Esophagus (tissue), 2 donors: Measurements from ENCODE around the gene MPZL1. TPM values are rescaled to one million over a fixed set of nuclear protein-coding genes. Genes with fewer than 3 reads are reported as not detected.
A peak's percentile ranks its signal among the peaks of the same experiment; 100 is the strongest.

ENCODE experiments used
- H3K27ac ChIP-seq, 2 donors: one replicate each; pipeline ENCODE4 v1.5.1; 2013; ENCODE audit warnings: low read depth in 2 of 2, mild to moderate bottlenecking in 2 of 2, inconsistent platforms in 1 of 2, low read length in 1 of 2, moderate library complexity in 1 of 2
- H3K27me3 ChIP-seq, 2 donors: one replicate each; pipeline ENCODE4 v1.6.1; 2013; ENCODE audit warnings: low read length in 2 of 2, control low read depth in 1 of 2, mild to moderate bottlenecking in 1 of 2; ENCODE audit not compliant: insufficient read depth in 2 of 2, control insufficient read depth in 1 of 2
- H3K36me3 ChIP-seq, 2 donors: one replicate each; pipeline ENCODE4 v1.6.1; 2013; ENCODE audit warnings: low read length in 1 of 2; ENCODE audit not compliant: control insufficient read depth in 2 of 2, insufficient read depth in 2 of 2
- H3K4me1 ChIP-seq, 2 donors: one replicate each; pipeline ENCODE4 v1.6.1; 2013; ENCODE audit warnings: low read length in 1 of 2; ENCODE audit not compliant: control insufficient read depth in 2 of 2, insufficient read depth in 2 of 2
- H3K4me3 ChIP-seq, 2 donors: one replicate each; pipeline ENCODE4 v1.5.1; 2013; ENCODE audit warnings: low read length in 2 of 2, mild to moderate bottlenecking in 2 of 2, low read depth in 1 of 2, moderate library complexity in 1 of 2
- H3K9me3 ChIP-seq, 2 donors: one replicate each; pipeline ENCODE4 v1.6.1; 2013; ENCODE audit warnings: mild to moderate bottlenecking in 2 of 2, low read depth in 1 of 2, low read length in 1 of 2, moderate library complexity in 1 of 2; ENCODE audit not compliant: control insufficient read depth in 2 of 2, insufficient read depth in 1 of 2
- WGBS, 2 donors: extraction: QIAGEN DNeasy Blood & Tissue Kit; methylation state at CpG; one replicate each; pipeline ENCODE4 v1.1.7; 2013; 5-methylcytosine and 5-hydroxymethylcytosine counted together
- polyA plus RNA-seq, 2 donors: library from polyadenylated mRNA; stranded (reverse); fragments of 200-250 nt; gene quantifications; one replicate each; pipeline ENCODE4 v1.2.3, GENCODE V29; 2013
- donor health status: healthy with polysubstance abuse.
- donor health status: Bipolar disorder and iron deficiency.

MPZL1 gene
- polyA plus RNA-seq, 2 donors, result 16.2 to 22.5 TPM

DNA sequence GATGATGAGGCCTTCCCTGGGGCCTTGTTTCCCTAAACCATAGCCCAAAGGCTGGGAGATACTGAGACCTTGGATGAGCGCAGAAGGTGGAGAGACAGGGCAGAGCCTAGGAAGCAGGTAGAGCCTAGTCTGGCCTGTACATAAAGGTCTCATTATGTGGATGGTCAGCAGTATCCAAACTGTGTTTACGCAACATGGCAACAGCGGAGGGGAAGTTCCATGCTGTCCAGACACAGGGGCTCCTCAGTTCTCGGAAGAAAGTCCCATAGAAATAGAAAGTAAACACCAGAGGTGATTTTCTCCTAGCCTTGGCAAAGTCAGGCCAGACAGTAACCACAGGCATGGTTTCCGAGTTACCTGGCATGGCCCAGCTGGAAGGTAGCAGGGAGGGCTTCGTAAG, 42.1 kb upstream of the MPZL1 start:
- Histone ChIP-seq H3K9me3 (no peaks in the 10 kb centered on the region), H3K4me3 (no peak overlapping the region), H3K27ac (no peak overlapping the region), H3K4me1 (peaks cover 2 to 11% of the 10 kb centered on the region in 2 donors), H3K36me3 (no peaks in the 10 kb centered on the region), H3K27me3 (no peaks in the 10 kb centered on the region)
- 94% methylated on average over 6 of the region's 6 CpGs for WGBS, 2 donors

- no peaks in the 10 kb centered on the region for H3K36me3 ChIP-seq
- H3K4me3 ChIP-seq, result no peak overlapping the region
- no peaks in the 10 kb centered on the region for H3K27me3 ChIP-seq
- no peaks in the 10 kb centered on the region for H3K9me3 ChIP-seq
- peaks cover 2 to 11% of the 10 kb centered on the region in 2 donors for H3K4me1 ChIP-seq
- peak overlapping the region in 1 of 2 donors; percentile 35 for H3K27ac ChIP-seq
- 44 to 48% methylated on average over 3 of the region's 3 CpGs for WGBS, 2 donors
Observed at GRCh38 chr1:167681024-167681423, 40.8 kb upstream of the MPZL1 start.

DNA sequence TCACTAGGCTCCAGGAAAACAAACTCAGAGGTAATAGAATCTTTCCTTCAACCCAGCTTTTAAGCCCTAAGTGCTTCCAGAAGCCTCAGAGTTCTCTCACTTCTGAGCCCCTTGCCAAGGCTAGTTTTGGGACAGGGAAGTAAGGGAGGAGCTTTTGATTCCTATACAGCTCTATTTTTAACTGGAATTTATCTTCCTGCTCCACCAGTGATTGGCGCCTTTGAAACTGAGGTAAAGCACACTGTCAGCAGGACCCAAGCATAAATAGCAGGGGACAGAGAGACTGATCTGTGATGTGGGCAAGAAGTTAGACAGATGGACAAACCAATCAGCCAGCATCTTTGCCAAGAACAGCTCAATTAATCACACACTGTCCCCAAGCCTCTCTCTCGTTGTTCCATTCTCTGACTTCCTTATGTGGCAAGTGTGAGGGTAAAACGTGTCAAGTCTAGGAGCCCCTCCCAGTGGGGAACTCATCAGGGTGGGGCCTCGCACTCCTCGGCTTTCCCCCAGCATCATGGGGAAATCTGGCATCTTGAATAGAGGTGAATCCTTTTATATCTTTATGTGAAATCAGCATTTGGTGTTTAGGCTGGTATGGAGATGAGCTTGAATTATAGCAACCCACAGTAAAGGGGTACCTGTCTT, 40.2 kb upstream of the MPZL1 start:
- Histone ChIP-seq H3K4me3 (no peak overlapping the region), H3K27ac (peak overlapping the region in 1 of 2 donors; percentile 59), H3K27me3 (no peaks in the 10 kb centered on the region), H3K4me1 (peaks cover 2 to 11% of the 10 kb centered on the region in 2 donors), H3K36me3 (no peaks in the 10 kb centered on the region), H3K9me3 (no peaks in the 10 kb centered on the region)
- WGBS, 2 donors, result 38 to 47% methylated on average over 5 of the region's 5 CpGs

GRCh38 chr1:167683226-167683625, 38.6 kb upstream of the MPZL1 start:
- WGBS, 2 donors, result 56 to 63% methylated on average over 6 of the region's 6 CpGs
- H3K4me1 ChIP-seq, result peaks cover 2 to 11% of the 10 kb centered on the region in 2 donors
- no peaks in the 10 kb centered on the region for H3K27me3 ChIP-seq
- no peak overlapping the region for H3K4me3 ChIP-seq
- H3K9me3 ChIP-seq, result no peaks in the 10 kb centered on the region
- peak overlapping the region; percentile 15 to 40 for H3K27ac ChIP-seq
- H3K36me3 ChIP-seq, result no peaks in the 10 kb centered on the region

GRCh38 chr1:167683641-167684502, 37.9 kb upstream of the MPZL1 start:
- peaks cover 2 to 11% of the 10 kb centered on the region in 2 donors for H3K4me1 ChIP-seq
- H3K36me3 ChIP-seq, result no peaks in the 10 kb centered on the region
- H3K4me3 ChIP-seq, result no peak overlapping the region
- no peaks in the 10 kb centered on the region for H3K27me3 ChIP-seq
- 54 to 66% methylated on average over 15 of the region's 15 CpGs for WGBS, 2 donors
- H3K27ac ChIP-seq, result peak overlapping the region; percentile 15 to 40
- no peaks in the 10 kb centered on the region for H3K9me3 ChIP-seq

DNA sequence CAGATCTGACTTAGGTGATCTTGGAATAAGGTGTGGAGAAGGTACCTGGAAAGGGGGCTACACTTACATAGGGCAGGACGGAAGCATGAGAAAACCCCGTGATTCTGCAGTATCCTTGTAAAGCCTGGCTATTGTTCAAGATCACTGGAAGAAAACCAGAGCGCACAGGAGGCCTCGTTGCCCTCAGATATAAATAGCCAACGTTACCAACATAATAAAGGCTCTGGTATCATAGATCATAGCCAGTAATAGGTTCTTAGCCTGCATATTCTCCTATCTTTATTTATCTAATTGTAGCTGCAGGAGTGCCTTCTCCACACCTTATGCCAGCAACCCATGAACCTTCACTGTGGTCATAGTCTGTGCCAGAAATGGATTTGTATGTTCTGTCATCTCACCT, 35.9 kb upstream of the MPZL1 start:
- H3K27ac ChIP-seq, result no peak overlapping the region
- H3K4me1 ChIP-seq, result peaks cover 0 to 11% of the 10 kb centered on the region in 2 donors
- H3K36me3 ChIP-seq, result no peaks in the 10 kb centered on the region
- H3K4me3 ChIP-seq, result no peak overlapping the region
- WGBS, 2 donors, result 53 to 61% methylated on average over 5 of the region's 5 CpGs
- no peaks in the 10 kb centered on the region for H3K27me3 ChIP-seq
- H3K9me3 ChIP-seq, result no peaks in the 10 kb centered on the region

DNA sequence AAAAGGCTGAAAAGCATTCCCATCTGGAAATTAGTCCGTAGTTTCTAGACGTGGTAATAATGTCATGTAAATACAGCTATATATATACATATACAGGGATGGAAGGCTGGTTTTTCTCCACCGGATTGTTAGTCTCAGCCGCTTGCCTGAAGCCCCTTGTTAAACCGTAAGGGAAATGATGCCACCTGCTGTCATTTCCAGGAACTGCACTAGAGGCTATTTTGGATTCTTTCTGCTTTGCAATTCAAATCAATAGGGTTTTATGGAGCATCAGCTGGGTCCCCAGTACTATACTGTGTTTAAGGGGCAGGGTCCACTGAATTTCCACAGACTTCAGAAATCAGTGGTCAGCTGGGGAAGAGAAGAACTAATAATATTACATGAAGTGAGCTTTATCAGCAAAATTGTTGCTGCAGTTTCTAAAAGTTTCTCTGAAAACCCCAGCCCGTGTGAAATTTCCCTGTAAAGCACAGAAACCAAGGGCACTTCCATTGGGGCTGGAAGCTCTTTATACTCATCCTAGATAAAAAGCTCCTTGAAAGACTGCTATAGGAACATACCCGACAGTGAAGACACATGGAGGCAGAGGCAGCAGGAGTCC, 33.8 kb upstream of the MPZL1 start:
- Histone ChIP-seq H3K4me1 (peaks cover 0 to 7% of the 10 kb centered on the region in 2 donors), H3K9me3 (no peaks in the 10 kb centered on the region), H3K27ac (no peak overlapping the region), H3K27me3 (no peaks in the 10 kb centered on the region), H3K4me3 (no peak overlapping the region), H3K36me3 (no peaks in the 10 kb centered on the region)
- 24 to 26% methylated on average over 7 of the region's 7 CpGs for WGBS, 2 donors

DNA sequence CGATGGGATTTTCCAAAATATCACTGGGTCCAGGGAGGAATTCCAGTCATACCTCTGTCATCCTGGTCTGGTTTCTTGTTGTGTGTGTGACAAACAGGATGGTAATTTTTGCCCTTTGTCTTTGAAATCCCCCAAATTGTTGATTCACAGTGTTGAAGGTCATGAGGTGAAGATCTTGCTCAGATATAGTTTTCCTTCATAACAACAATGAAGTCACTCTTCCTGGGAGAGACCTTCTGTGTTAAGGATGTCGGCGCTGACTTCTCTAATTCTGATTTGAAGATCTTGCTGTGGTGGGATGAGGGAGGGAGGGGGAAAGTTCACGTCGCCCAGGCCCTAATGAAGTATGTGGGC, 32.2 kb upstream of the MPZL1 start:
- WGBS, 2 donors, result 80 to 82% methylated on average over 5 of the region's 5 CpGs
- no peaks in the 10 kb centered on the region for H3K4me1 ChIP-seq
- no peaks in the 10 kb centered on the region for H3K36me3 ChIP-seq
- no peak overlapping the region for H3K27ac ChIP-seq
- no peaks in the 10 kb centered on the region for H3K27me3 ChIP-seq
- H3K4me3 ChIP-seq, result no peak overlapping the region
- H3K9me3 ChIP-seq, result no peaks in the 10 kb centered on the region

GRCh38 chr1:167690053-167690452, 31.7 kb upstream of the MPZL1 start:
- no peak overlapping the region for H3K4me3 ChIP-seq
- H3K4me1 ChIP-seq, result no peaks in the 10 kb centered on the region
- no peak overlapping the region for H3K27ac ChIP-seq
- 84 to 88% methylated on average over 4 of the region's 4 CpGs for WGBS, 2 donors
- no peaks in the 10 kb centered on the region for H3K36me3 ChIP-seq
- H3K27me3 ChIP-seq, result no peaks in the 10 kb centered on the region
- no peaks in the 10 kb centered on the region for H3K9me3 ChIP-seq
